HG03565 (cell line): ENCODE results near the gene ITPRID1.

Source experiments
- ATAC-seq: cut with Tn5 transposase; IDR thresholded peaks from one replicate; pipeline ENCODE4 v1.9.1; 2021; ENCODE audit warnings: mild to moderate bottlenecking, moderate library complexity; ENCODE audit not compliant: unreplicated experiment

Gene ITPRID1

DNA sequence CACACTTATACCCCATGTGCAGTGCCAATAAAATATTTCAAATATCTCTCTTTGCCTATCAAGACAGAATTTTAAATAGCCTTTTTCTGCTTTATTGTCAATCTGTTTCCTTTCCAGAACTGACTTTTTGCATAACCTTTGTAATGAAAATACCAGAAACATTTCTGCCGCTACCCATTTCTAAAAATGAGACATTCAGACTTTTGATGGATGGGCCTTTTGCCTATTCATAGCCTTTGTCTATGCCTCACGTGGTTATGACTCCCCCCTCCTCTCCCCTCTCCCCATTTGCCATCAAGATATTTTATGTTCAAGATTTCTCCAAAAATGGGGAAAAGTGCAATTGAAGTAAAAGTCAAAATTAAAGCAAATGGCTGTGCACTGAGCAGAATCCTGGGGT is 179.0 kb downstream of the ITPRID1 start:
- no peak for ATAC-seq

DNA sequence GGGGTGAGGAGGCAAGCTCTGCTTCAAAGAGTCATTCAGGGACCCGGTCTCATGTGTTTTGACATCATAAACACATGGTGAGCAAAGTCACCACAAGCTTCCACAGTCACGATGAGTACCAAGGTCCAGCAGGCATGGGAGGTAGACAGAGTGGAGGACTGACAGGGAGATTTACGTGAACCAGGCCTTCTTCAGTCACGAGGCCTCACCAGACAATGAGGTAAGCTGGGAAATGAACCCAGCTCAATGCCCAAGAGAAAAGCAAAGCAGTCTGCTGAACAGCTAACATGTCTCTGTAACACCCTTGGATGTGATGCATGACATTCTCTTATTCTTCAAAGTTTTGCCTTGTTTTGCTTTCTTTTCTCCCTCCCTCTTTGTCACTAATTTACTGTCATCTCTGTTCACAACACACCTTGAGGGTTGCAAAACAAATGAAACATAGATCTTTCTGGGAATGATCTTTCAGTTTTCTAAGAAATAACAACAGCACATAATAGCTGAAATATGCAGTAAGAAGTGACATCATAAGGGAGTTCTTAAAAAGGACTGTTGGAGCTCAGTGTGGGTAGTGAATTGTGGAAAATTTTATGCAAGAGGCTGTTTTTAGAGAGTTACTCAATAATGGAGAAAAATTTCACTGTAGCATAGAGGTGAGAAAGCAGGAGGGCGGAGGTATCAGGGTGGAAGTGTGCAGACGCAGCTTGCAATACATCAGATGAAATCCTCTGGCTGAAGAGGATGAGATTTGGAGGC is 182.1 kb downstream of the ITPRID1 start:
- no peak for ATAC-seq

DNA sequence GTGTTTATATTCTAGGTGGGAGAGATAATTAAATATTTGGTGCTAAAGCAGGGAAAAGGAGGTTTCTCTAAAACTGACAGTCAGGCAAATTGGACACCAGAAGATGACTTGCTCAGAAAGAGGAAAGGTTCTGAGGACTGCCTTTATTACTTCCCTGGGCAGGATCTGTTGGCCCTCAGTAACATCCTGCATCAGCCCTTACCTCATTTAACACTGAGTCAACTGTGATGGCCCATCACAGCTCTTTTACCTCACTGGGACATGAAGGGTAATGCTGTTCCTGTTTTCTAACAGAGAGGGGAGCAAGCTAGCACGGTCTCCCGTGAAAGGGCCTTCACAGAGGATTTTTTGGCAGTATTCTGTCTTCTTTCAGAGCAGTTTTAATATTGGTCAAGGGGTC is 185.2 kb downstream of the ITPRID1 start:
- ATAC-seq: no peak

- ATAC-seq: no peak
These were observed 188.5 kb downstream of the ITPRID1 start for GRCh38 chr7:31702354-31702753.

- peak; percentile 52 for ATAC-seq
These were observed 191.5 kb downstream of the ITPRID1 start for GRCh38 chr7:31705377-31705776.

DNA sequence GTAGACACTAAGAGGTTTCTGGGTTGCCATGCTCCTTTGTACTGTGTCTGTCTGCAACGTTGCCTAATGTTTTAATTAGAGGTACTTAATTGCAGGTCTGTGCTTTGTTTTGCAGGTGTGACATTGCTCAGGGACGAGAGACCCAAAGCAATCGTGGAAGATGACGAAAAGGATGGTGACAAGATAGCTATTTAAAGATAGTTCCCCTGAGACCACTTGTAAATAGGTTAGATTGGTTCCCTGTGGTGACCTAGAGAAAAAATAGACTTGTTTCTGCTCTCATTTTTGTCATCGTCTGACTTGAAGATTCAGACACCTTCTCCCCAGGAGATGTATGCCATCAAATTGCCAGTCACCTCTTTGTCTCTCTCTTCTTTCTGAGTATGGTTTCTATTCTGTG is 193.2 kb downstream of the ITPRID1 start:
- no peak for ATAC-seq
